Mammary epithelial cell (primary cell): ENCODE results near the gene CEP78.

ENCODE experiments used
- CTCF ChIP-seq, 2 donors: IDR thresholded peaks in 1 of 2; conservative IDR thresholded peaks in 1 of 2; 2 replicates each; pipeline ENCODE4 v1.5.1; 2011 to 2012; ENCODE audit warnings: inconsistent platforms in 2 of 2, low read length in 2 of 2, mild to moderate bottlenecking in 2 of 2, control low read depth in 1 of 2, low read depth in 1 of 2; ENCODE audit not compliant: insufficient read depth in 1 of 2; ENCODE audit errors: extremely low read depth in 1 of 2
- EZH2 ChIP-seq: IDR thresholded peaks from 2 replicates; pipeline ENCODE4 v1.6.1; 2012; ENCODE audit warnings: low read length, inconsistent platforms, borderline replicate concordance

- no peak for TF ChIP-seq CTCF (conservative IDR thresholded peaks at IDR 0.05 in 1 of 2, IDR thresholded peaks at IDR 0.05 in 1 of 2; ENCODE audit: extremely low read depth in 1 of 2, insufficient read depth in 1 of 2, low read depth in 1 of 2, low read length in 2 of 2)
- no peak for TF ChIP-seq EZH2
Measured at GRCh38 chr9:78215706-78216105, 20.2 kb upstream of the CEP78 start.
